NCI-H2029 (cell line): ENCODE results near the gene MRGPRD.

ENCODE experiments used
- DNase-seq: peaks from one replicate; lab custom pipeline; 2025; lab: John Stamatoyannopoulos, UW

The MRGPRD gene, protein sequence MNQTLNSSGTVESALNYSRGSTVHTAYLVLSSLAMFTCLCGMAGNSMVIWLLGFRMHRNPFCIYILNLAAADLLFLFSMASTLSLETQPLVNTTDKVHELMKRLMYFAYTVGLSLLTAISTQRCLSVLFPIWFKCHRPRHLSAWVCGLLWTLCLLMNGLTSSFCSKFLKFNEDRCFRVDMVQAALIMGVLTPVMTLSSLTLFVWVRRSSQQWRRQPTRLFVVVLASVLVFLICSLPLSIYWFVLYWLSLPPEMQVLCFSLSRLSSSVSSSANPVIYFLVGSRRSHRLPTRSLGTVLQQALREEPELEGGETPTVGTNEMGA

GRCh38 chr11:68980776-68981065 is at the start of gene MRGPRD:
Gene MRGPRD, minus strand, starts transcription at chr11:68980986. Its CDS starts 0 bp downstream, at chr11:68980986.
- no peak for DNase-seq

- no peak for DNase-seq
Observed at GRCh38 chr11:69030301-69030700, 49.5 kb upstream of the MRGPRD start.

GRCh38 chr11:69027704-69028372 is 47.1 kb upstream of the MRGPRD start:
- no peak for DNase-seq

DNA sequence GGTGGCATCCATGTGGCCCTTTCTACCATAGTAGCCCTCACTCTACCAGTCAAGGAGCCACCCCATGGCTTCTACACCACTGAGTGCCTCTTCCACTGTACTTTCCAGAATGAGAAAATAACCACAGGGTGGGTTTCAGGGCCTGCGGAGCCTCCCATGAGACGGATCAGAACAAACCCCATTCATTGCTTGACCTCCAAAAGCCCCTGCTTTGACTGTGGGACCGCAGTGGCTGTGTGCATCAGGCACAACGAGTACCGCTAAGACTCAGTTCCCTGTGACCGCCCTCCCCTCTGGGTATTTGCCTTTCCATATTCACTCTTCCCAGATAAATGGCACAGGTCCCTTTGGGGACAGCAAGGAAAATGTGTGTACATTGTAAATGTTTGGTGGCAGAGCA is 43.7 kb upstream of the MRGPRD start:
- no peak for DNase-seq

- DNase-seq = no peak
Observed at GRCh38 chr11:69022260-69022659, 41.5 kb upstream of the MRGPRD start.

DNA sequence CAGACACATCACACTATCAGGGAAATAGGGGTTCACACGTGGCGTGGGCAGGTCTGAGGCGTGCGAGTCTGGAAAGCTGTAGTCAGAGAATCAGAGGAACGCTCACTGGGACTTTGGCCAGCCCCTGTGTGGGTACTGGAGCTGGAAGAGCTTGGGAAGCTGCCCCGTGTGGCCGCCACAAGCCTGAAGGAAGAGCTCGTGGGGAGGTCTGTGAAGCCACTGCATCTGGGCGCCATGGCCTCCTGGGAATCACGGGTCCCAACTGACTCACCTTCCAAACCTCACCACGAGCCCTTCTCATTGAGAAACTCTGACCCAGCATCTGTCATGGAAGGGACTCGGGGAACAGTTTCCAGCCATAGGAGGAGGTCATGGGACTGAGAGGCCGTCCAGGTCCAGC is 38.1 kb upstream of the MRGPRD start:
- no peak for DNase-seq

DNA sequence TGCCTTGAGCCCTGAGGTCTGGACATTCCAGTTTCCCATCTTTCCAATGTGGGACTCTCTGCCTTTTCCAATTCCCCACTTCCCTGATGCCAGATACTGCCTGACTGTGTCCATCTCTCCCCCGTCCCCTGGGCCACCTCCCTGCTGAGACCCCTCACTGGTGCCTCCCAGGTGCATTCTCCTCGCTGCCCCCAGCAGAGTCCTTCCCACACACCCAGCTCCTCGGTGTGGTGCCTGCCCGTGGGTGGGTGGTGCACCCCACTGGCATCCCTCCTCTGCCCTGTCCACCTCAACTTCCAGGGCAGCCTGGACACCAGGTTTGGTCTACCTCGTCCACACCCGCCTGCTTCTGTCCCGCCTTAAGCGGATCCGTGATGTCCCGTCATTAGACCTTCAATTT is 37.2 kb upstream of the MRGPRD start:
- DNase-seq = no peak

DNA sequence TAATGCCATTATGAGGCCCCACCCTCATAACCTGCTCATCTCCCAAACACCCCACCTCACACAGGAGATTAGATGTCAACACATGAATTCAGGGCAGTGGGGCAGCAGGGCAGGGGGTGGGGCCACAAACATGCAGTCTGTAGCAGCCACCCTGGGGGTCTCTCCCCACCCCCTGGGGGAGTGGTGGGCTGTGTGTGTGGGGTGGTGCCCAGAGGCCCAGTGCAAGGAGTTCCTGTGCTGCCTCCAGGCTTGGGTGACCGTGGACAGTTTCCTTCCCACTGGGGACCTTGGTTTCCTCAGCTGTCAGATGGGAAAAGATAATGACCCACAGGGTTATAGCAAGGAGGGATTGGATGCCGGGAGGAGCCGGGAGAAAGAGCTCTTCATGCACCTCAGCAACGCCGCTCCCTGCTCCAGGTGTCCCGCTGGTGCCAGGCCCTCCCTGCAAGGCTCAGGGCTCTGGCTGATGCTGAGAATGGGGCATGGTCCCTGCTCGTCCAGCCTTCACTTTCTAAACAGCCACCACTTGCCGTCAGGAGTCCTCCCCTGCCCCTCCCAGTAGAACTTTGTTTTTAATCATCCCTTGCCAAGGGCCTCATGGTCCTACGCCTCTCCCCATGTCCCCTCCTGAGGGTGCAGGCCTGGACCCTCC is 34.2 kb upstream of the MRGPRD start:
- no peak for DNase-seq

DNA sequence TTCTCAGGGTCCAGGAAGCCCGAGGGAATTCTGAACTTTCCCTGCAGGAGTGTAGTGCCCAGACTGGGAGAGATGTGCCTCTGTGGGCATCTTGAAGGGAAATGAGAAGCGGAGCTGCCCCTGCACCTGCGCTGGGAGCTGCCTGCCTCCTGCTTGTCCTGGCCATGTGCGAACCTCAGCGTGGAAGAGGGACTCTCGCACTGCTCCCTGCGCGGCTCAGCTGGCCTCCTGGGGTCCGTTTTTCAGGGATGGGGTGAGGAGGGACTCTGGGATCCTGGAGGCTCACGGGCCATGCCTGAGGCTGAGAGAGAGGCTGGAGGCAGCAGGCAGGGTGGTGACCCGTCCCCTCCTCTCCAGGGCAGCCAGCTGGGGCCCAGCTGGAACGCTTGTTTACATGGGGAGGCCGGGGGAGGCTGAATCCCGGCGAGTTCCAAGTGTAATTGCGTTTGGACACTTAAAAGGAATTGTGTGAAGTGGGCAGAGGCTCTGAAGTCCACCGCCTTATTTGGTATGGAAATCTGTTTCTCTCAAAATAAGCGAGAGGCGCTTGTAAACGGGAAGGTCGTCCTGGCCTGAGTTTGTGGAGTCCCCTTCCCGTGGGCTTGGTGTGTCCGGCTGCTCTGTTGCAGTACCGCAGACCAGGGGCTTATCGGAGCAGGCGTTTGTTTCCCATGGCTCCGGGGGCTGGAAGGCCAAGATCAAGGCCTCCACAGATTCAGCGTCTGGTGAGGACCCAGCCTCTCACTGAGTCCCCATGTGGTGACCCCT is 33.5 kb upstream of the MRGPRD start:
- no peak for DNase-seq

DNA sequence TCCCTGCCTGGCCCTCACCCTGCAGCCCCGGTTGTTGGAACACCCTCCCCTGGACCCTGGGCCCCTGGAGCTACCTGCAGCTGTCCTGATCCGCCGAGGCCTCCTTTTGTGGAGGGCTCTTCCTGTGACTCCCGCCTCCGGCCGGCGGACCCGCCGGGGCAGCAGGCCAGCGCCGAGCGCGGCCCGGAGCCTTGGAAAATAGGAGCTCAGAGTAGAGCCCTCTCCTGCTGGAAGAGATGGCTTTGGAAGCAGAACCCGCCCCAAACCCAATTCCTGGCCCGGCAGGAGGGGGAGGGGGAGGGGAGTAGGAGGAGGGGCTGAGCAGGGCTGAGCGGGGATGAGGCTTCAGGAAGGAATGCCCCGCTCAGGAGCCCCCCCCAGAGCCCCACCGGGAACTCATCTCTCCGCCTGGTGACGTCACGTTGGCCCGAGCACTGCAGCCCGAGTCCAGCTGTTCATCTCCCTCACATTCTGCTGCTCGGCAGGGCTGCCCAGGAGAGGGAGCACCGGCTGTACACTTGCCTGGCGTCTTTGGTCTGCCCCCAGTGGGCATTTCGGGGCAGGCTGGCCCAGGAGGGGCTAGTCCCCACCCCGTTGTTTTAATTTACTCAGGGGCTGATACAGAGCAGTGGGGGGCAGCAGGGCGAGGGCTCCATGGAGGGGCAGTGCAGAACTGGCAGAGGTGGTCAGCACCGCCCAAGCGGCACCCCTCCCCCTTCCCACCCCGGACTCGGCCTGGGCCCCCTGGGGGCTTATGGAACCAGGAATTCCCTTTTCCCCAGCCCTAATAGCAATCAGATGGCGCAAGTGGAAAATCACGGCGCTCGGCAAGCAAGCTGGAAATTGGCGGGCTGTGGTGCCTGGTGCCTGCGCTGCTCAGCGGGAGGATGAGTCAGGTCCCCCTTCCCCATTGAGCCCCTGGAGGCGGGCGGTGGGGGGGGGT is 32.5 kb upstream of the MRGPRD start, which contains the start of gene MRGPRF:
Gene MRGPRF (minus strand): TSS at position 238 of the 943 bp plus-strand sequence. CDS start 3,345 bp downstream, outside the sequence.
- no peak for DNase-seq

DNA sequence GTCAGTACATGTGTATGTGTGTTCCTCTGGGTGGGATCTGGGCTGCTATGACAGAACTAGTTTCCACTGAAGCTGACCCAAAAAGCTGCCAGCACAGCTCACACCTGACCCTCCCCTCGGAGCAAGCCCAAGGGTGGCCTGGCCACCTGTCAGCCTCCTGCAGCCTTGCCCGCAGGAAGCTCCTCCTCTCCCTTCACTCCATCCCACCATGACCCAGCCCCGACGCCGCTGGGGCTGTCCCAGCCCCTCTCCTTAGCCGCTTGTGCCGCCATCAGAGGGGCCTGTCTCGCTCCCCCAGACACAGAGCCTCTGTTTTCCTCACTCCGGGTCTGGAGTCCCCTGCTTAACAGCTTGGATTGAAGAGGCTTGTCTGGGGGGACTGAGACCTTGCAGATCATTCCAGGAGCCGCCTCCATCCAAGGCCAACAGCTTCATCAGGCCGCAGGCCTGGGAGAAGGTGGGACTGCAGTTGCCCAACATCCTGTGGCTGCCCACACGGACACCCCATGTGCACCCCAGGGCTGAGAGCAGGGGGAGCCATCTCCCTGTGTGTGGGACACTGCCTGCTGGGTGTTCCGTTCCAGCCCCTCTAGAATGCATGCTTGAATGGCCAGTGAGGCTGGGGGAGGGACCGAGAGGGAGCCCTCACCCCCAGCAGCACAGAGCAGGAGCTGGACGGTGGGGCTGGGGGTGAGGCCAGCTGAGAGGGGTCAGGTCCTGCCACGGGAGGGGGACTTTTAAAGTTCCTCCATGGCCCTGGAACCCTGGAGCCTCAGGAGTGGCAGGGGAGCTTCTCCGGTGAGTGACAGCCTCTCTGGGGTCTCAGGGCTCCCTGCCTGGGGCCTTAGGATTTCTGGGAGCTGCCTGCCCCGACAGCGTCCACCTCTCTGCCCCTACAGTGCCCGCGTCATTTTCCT is 31.6 kb upstream of the MRGPRD start:
- DNase-seq = no peak

DNA sequence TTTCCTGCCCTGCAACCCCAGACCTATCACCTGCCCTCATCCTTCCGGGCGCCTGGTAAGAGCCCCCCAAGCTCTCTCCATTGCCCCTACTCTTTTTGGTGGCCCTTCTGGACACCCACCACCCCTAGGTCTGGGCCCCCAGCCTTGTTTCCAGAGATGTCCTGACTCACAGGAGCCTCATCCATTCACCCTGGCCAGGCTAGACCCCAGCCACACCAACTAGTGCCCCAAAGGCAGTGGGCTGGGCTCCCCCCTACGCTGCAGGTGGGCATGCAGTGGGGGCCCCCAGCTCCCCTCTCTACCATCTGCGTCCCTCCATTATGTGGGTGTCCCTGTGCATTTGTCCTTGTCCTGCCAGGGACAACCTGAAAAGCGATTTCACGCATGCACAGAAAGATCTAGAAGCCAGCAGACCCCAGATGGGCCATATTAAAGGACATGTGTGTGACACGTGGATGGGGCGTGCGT is 30.9 kb upstream of the MRGPRD start:
- DNase-seq = no peak

DNA sequence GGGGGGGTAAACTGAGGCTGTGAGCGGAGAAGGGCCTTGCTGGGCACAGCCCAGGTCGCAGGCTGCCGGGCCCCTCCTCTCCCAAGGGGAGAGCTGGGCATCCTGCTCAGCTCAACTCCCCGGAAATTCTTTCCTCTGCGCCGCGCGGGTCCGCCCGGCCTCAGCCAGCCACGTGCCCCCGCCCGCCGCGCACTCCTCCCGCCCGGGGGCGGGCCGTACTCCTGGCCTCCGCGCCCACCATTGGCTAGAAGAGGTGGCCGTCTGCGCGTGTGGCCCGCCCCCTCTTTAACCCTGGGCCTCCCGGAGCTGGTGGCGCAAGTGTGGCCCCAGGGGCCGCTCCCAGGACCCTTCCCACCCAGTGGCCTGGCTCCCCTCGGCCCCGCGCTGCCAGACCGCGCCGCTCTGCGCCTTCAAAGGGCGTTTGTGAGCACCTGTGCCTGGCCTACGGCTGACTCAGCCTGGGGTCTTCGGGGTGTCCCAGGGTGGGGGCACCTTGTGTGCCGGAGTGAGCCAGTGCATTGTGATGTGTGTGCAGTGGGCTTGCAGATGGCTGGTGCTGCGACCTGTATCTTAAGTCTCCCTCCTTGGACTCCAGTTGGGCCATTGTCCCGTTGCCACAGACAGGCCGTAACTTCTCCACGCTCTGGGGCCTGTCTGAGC is 30.3 kb upstream of the MRGPRD start:
- DNase-seq = no peak

DNA sequence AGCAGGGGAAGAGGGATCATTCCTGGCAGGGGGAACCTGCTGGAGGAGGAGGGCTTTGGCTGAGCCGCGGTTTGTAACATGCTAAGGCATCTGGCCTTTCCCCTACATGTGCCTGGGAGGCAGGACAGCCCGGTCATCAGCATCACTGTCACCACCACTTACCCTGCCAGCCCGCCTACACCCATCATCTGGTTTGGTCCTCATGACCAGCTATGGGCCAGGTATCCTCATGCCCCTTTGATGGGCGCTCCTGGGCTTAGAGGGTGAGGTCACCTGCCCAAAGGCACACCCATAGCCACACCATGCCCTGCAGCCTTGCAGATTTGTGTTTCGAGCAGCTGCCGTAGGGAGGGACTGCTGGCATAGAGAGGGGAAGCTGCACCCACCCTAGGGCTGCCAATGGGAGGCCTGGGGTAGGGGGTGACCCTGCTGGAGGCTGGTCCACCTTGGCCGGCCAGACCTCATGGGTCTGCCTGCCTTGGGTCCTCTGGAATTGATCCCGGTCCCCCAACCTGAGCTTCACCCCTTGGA is 29.6 kb upstream of the MRGPRD start:
- no peak for DNase-seq

GRCh38 chr11:69009441-69010211 is 28.8 kb upstream of the MRGPRD start:
- no peak for DNase-seq

DNA sequence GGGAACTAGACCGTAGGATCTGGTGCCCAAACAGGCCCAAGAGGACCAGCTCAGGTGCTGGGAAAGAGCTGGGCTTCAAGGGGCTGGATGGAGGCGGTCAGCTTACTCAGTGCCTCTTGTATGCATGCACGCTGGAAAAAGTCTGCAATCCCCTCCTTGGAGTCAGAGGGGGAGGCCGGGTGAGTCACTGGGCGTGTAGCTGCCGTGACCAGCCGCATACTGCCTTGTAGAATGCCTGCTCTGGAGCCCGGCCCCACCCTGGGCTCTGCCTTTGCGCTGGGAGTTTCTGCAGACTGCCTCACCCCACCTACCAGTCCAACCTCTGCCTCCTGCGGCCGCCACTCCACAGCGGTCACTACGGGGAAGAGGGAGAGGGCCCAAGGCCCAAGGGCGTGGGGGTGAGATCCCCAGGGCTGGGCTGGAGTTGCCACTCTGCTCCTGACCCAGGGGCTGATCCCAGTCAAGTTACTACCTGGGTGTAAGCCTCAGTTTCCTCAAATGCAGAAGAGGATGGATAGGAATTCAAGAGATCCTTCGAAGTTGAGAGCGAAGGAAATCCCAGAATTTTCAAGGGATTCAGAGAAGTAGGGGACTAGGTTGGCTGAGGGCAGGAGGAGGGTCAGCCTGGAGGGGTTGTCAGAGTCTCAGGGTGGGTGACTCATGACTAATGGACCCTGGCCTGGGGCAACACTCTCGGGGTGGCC is 28.1 kb upstream of the MRGPRD start:
- no peak for DNase-seq

GRCh38 chr11:69007975-69008381 is 27.2 kb upstream of the MRGPRD start:
- DNase-seq = no peak

DNA sequence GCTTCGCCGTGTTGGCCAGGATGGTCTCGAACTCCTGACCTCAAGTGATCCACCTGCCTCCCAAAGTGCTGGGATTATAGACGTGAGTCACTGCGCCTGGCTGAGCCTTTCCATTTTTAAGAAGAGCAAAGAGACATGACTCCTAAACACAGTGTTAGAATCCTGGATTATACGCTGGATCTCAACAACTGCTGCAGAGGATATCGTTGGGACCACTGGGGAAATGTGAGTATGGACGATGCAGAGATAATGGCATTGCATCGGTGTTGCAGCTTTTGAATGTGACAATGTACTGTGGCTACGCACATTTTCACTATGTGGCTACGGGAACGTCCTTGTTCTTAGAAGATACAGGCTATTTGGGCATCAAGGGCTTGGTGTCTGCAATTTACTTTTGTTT is 26.0 kb upstream of the MRGPRD start:
- no peak for DNase-seq
